CD4-positive, alpha-beta T cell (primary cell): ENCODE results near the gene DUSP28. TPM values are rescaled to one million over a fixed set of nuclear protein-coding genes. Genes with fewer than 3 reads are reported as not detected.
A peak's percentile ranks its signal among the peaks of the same experiment; 100 is the strongest.

Source experiments
- ATAC-seq: fragments of 200-7000 bp; cut with Tn5 transposase; one replicate; pipeline ENCODE4 v1.10.0; 2022; ENCODE audit warnings: mild to moderate bottlenecking; ENCODE audit not compliant: poor library complexity
- CTCF ChIA-PET: fragments of 350-600 bp; sonication (Branson Sonifier 250); formaldehyde crosslinking; loops from one replicate; lab custom pipeline; 2021; ENCODE audit warnings: antibody characterized with exemption, inconsistent platforms; lab: Charles Lee
- POLR2A ChIA-PET: fragments of 350-600 bp; sonication (Branson Sonifier 250); formaldehyde crosslinking; loops from one replicate; lab custom pipeline; 2021; ENCODE audit warnings: antibody characterized with exemption, inconsistent platforms; lab: Charles Lee
- DNase-seq, 14 experiments: peaks; one replicate each; pipeline ENCODE4 v3.0.0-alpha.2; 2013 to 2020; ENCODE audit warnings: mixed read lengths in 2 of 14
- H3K27ac ChIP-seq, 2 donors: one replicate each; pipeline versions ENCODE4 v1.5.1 to v1.7.0; 2013; ENCODE audit warnings: low read length in 2 of 2, low read depth in 1 of 2, mild to moderate bottlenecking in 1 of 2
- H3K27me3 ChIP-seq, 2 experiments: 1 replicate in 1 of 2; 2 replicates in 1 of 2; pipeline versions ENCODE4 v1.6.1 to v1.7.0; 2013; ENCODE audit warnings: low read length in 2 of 2, control low read depth in 1 of 2, mild to moderate bottlenecking in 1 of 2, moderate library complexity in 1 of 2; ENCODE audit not compliant: insufficient read depth in 2 of 2, control insufficient read depth in 1 of 2
- H3K36me3 ChIP-seq: one replicate; pipeline ENCODE4 v1.6.1; 2013; ENCODE audit warnings: low read length, control low read depth; ENCODE audit not compliant: insufficient read depth
- H3K4me1 ChIP-seq: one replicate; pipeline ENCODE4 v1.6.1; 2013; ENCODE audit warnings: low read length, control low read depth; ENCODE audit not compliant: insufficient read depth
- H3K4me3 ChIP-seq: one replicate; pipeline ENCODE4 v1.5.1; 2013; ENCODE audit warnings: mild to moderate bottlenecking, low read length, moderate library complexity
- H3K9me3 ChIP-seq, 2 experiments: 1 replicate in 1 of 2; 2 replicates in 1 of 2; pipeline versions ENCODE4 v1.6.1 to v1.7.0; 2013; ENCODE audit warnings: low read length in 2 of 2, mild to moderate bottlenecking in 2 of 2, control low read depth in 1 of 2, moderate library complexity in 1 of 2; ENCODE audit not compliant: control insufficient read depth in 1 of 2, insufficient read depth in 1 of 2
- H3K27ac Mint-ChIP-seq: one replicate; pipeline ENCODE4 v1.8.0; 2020; ENCODE audit warnings: mixed read lengths
- H3K27me3 Mint-ChIP-seq: one replicate; pipeline ENCODE4 v1.8.0; 2021; ENCODE audit warnings: mixed read lengths
- H3K36me3 Mint-ChIP-seq: one replicate; pipeline ENCODE4 v1.8.0; 2021; ENCODE audit warnings: low read depth, mixed read lengths
- H3K4me1 Mint-ChIP-seq: one replicate; pipeline ENCODE4 v1.8.0; 2021; ENCODE audit warnings: low read depth, mixed read lengths
- H3K4me3 Mint-ChIP-seq: one replicate; pipeline ENCODE4 v1.8.0; 2020; ENCODE audit warnings: mild to moderate bottlenecking, mixed read lengths
- H3K9me3 Mint-ChIP-seq: one replicate; pipeline ENCODE4 v1.8.0; 2020; ENCODE audit warnings: mixed read lengths
- intact Hi-C, 2 experiments: fragments of 100-400 bp; cut with DNase I in 1 of 2; cut with micrococcal nuclease in 1 of 2; formaldehyde crosslinking; loops; one replicate each; pipeline versions ENCODE4 v1.15.1 to v1.9.0; 2023 to 2025; cut with DNase I, micrococcal nuclease
- total RNA-seq, 174 experiments: library from RNA in 2 of 174; stranded (reverse) in 2 of 174; gene quantifications; one replicate each; pipeline ENCODE4 v1.2.3 and lab custom pipeline; 2021 to 2026
- TF ChIP-seq, protein P1 (sequence below): fragments of 200-600 bp; IDR thresholded peaks from one replicate; pipeline ENCODE4 v1.8.0; 2022; ENCODE audit warnings: antibody characterized with exemption, mild to moderate bottlenecking

Gene DUSP28
- total RNA-seq, 2 experiments from 2014 or later, result 18.3 to 18.9 TPM

DNA sequence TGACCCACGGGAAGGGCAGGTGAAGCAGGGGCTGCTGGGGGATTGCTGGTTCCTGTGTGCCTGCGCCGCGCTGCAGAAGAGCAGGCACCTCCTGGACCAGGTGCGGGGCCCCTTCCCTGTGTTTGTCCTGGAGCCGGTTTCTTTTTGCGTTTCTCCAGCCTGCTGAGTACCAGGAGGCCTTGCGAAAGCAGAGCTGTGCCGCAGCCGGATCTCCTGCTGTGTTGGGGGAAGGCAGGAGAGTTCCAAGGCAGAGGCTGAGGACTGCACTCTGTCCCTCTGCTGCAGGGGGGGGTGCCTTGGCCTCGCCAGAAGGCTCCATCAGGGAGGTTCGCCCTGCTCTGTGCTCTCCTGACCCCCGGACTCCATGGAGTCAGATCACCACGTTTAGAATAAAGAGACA is 29.2 kb downstream of the DUSP28 start:
- H3K27me3 Mint-ChIP-seq, result no peaks in the 10 kb centered on the region
- intact Hi-C loops, result loop anchor here in 1 of 2 experiments (5.0 to 10.0 kb wide), 7 partner anchors 152 to 1098 kb away; partner anchors contain the start of genes ATG4B, DTYMK, GPC1 and MTERF4
- no peak for DNase-seq
- peaks cover 51% of the 10 kb centered on the region for H3K36me3 ChIP-seq
- no peaks in the 10 kb centered on the region for H3K9me3 Mint-ChIP-seq
- TF ChIP-seq, protein P1, sequence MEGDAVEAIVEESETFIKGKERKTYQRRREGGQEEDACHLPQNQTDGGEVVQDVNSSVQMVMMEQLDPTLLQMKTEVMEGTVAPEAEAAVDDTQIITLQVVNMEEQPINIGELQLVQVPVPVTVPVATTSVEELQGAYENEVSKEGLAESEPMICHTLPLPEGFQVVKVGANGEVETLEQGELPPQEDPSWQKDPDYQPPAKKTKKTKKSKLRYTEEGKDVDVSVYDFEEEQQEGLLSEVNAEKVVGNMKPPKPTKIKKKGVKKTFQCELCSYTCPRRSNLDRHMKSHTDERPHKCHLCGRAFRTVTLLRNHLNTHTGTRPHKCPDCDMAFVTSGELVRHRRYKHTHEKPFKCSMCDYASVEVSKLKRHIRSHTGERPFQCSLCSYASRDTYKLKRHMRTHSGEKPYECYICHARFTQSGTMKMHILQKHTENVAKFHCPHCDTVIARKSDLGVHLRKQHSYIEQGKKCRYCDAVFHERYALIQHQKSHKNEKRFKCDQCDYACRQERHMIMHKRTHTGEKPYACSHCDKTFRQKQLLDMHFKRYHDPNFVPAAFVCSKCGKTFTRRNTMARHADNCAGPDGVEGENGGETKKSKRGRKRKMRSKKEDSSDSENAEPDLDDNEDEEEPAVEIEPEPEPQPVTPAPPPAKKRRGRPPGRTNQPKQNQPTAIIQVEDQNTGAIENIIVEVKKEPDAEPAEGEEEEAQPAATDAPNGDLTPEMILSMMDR, result no peak
- no peak overlapping the region for H3K4me3 ChIP-seq
- H3K27ac ChIP-seq, result no peak overlapping the region
- peaks cover 49% of the 10 kb centered on the region for H3K36me3 Mint-ChIP-seq
- ChIA-PET CTCF (interaction anchor here (1.3 to 1.5 kb wide), 2 partner anchors 10 to 21 kb away, joined by 3 to 6 read pairs; partner anchors contain the start of gene RNPEPL1), POLR2A (interaction anchor here (0.9 to 6.1 kb wide), 2 partner anchors 9 to 23 kb away, joined by 4 to 224 read pairs; partner anchors contain the start of gene RNPEPL1)
- no peak overlapping the region for H3K27ac Mint-ChIP-seq
- H3K27me3 ChIP-seq, result no peaks in the 10 kb centered on the region
- peaks cover 41% of the 10 kb centered on the region for H3K4me1 Mint-ChIP-seq
- ATAC-seq, result no peak
- peaks cover 41% of the 10 kb centered on the region for H3K4me1 ChIP-seq
- no peaks in the 10 kb centered on the region for H3K9me3 ChIP-seq
- peak overlapping the region; percentile 97 for H3K4me3 Mint-ChIP-seq

DNA sequence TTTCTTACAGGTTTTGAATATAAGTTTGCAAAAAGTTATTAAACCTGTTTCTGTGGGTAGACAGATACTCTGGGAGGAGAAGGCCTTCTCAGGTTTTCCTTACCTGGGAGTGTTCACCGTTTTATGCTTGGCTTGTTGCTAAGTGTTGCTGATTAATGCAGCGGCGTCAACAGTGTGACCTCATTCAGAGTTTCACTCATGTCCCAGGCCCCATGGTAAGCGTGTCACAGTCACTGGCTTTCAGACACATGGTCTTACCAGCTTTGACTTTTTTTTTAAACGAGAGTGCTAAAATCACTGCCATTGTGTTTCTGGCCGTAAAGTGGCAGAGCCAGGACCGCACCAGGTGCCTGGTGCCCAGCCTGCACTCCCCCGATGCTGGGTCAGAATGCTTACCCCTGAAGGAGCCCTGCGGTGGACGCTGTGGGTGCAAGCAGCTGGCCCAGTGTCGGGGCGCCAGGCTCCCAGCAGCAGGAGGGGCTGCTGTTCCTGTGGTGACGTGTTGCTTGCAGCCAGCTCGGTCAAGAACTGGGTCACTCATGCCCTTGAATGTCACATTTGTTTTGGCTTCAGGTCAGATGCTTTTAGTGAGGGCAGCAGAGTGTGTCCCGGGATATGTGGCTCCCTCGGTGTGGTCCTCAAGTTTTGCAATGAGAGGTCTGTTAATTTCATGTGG is 29.8 kb downstream of the DUSP28 start:
- intact Hi-C loops, result loop anchor here in 1 of 2 experiments (5.0 to 10.0 kb wide), 7 partner anchors 153 to 1097 kb away; partner anchors contain the start of genes ATG4B, DTYMK, GPC1 and MTERF4
- DNase-seq (no peak), ATAC-seq (no peak)
- no peaks in the 10 kb centered on the region for H3K27me3 ChIP-seq
- Mint-ChIP-seq H3K36me3 (peaks cover 51% of the 10 kb centered on the region), H3K4me1 (peaks cover 35% of the 10 kb centered on the region), H3K4me3 (no peak overlapping the region), H3K9me3 (no peaks in the 10 kb centered on the region), H3K27me3 (no peaks in the 10 kb centered on the region), H3K27ac (no peak overlapping the region)
- H3K9me3 ChIP-seq, result no peaks in the 10 kb centered on the region
- no peak overlapping the region for H3K27ac ChIP-seq
- CTCF ChIA-PET, result no interaction called here
- H3K4me3 ChIP-seq, result no peak overlapping the region
- peaks cover 57% of the 10 kb centered on the region for H3K36me3 ChIP-seq
- POLR2A ChIA-PET, result interaction anchor here (0.9 kb wide), 1 partner anchor 10 kb away, joined by 4 read pairs; no protein-coding TSS in a partner anchor
- TF ChIP-seq, protein P1, result no peak
- peaks cover 35% of the 10 kb centered on the region for H3K4me1 ChIP-seq

DNA sequence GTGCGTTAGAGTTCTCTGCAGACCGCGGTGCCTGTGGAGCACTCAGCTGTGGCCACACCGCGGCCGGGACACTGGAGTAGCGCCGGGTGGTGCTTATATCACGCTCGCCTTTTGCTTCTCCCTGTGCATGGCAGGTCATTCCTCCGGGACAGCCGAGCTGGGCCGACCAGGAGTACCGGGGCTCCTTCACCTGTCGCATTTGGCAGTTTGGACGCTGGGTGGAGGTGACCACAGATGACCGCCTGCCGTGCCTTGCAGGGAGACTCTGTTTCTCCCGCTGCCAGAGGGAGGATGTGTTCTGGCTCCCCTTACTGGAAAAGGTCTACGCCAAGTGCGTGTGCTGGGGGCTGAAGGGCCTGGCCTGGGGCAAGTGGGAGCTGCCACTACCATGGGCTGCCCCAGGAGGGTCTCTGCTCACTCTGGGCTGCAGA is 30.5 kb downstream of the DUSP28 start:
- no peak overlapping the region for H3K4me3 Mint-ChIP-seq
- H3K4me1 Mint-ChIP-seq, result peaks cover 29% of the 10 kb centered on the region
- Histone ChIP-seq H3K4me1 (peaks cover 33% of the 10 kb centered on the region), H3K27me3 (no peaks in the 10 kb centered on the region), H3K9me3 (no peaks in the 10 kb centered on the region), H3K27ac (no peak overlapping the region), H3K36me3 (peaks cover 64% of the 10 kb centered on the region), H3K4me3 (no peak overlapping the region)
- ChIA-PET POLR2A (no interaction called here), CTCF (no interaction called here)
- intact Hi-C loops, result no loop called here
- no peak for DNase-seq
- H3K9me3 Mint-ChIP-seq, result no peaks in the 10 kb centered on the region
- no peak for ATAC-seq
- no peak overlapping the region for H3K27ac Mint-ChIP-seq
- peaks cover 49% of the 10 kb centered on the region for H3K36me3 Mint-ChIP-seq
- H3K27me3 Mint-ChIP-seq, result no peaks in the 10 kb centered on the region
- TF ChIP-seq, protein P1, result no peak
